Suppressor macrophage treated with lipopolysaccharide for 4 hours (primary cell): ENCODE data around the gene EDA.

Experiments
- DNase-seq: peaks from one replicate; pipeline ENCODE4 v3.0.0-alpha.2; 2020

The EDA gene

GRCh38 chrX:70084592-70085240, 468.8 kb downstream of the EDA start:
- no peak for DNase-seq

GRCh38 chrX:70087857-70088630, 472.1 kb downstream of the EDA start:
- no peak for DNase-seq

- DNase-seq: no peak
These were observed 472.8 kb downstream of the EDA start for GRCh38 chrX:70088751-70089150.
